ENCODE data around the gene POC1B. TPM values are rescaled to one million over a fixed set of nuclear protein-coding genes. Genes with fewer than 3 reads are reported as not detected.

POC1B gene
- total and polyA plus RNA-seq, 2 experiments from 2014 or later, result 8.3 to 15.0 TPM

GRCh38 chr12:89513544-89513943 lies 12.3 kb downstream of the POC1B start:
- in situ Hi-C loops (cut with MboI), result loop anchor here (25.0 kb wide), 1 partner anchor 1401 kb away; no protein-coding TSS in a partner anchor
- TF ChIP-seq EZH2 (IDR thresholded peaks at IDR 0.05; ENCODE audit: insufficient read depth, poor library complexity, severe bottlenecking), result no peak
- no peak for TF ChIP-seq EZH2phosphoT487 (IDR thresholded peaks at IDR 0.05; ENCODE audit: insufficient read depth, low read depth)
- 94 to 98% methylated on average over 4 of the region's 4 CpGs for WGBS, 2 experiments (ENCODE audit: low coverage in 1 of 2, low lambda C conversion rate in 2 of 2, missing lambda C conversion rate in 2 of 2)
- no peaks in the 10 kb centered on the region for H4K20me1 ChIP-seq (ENCODE audit: insufficient read depth)
- H3K79me2 ChIP-seq (ENCODE audit: insufficient read depth), result peaks cover 5% of the 10 kb centered on the region
- no peaks in the 10 kb centered on the region for H3K36me3 ChIP-seq (ENCODE audit: low read depth)
- H3K27ac ChIP-seq, result no peak overlapping the region
- no peak for DNase-seq
- H2AFZ ChIP-seq, result no peak overlapping the region
- no peaks in the 10 kb centered on the region for H3K4me1 ChIP-seq (ENCODE audit: insufficient read depth)
- no peaks in the 10 kb centered on the region for H3F3A ChIP-seq (ENCODE audit: insufficient read depth)
- H3K9ac ChIP-seq, result no peak overlapping the region
- no peak overlapping the region for H3K4me2 ChIP-seq (ENCODE audit: unreplicated experiment)
- no peaks in the 10 kb centered on the region for H3K27me3 ChIP-seq (replicated peaks; ENCODE audit: insufficient read depth)
- no peaks in the 10 kb centered on the region for H3K9me3 ChIP-seq (ENCODE audit: low read depth)
- no peak overlapping the region for H3K4me3 ChIP-seq
- no peaks in the 10 kb centered on the region for H3K9me2 ChIP-seq (ENCODE audit: insufficient read depth)

GRCh38 chr12:89507015-89507824 lies 18.6 kb downstream of the POC1B start:
- in situ Hi-C loops (cut with MboI), result loop anchor here (25.0 kb wide), 1 partner anchor 1395 kb away; no protein-coding TSS in a partner anchor
- TF ChIP-seq EZH2phosphoT487 (IDR thresholded peaks at IDR 0.05; ENCODE audit: insufficient read depth, low read depth) (no peak), EZH2 (IDR thresholded peaks at IDR 0.05; ENCODE audit: insufficient read depth, poor library complexity, severe bottlenecking) (no peak)
- no peaks in the 10 kb centered on the region for H3K9me3 ChIP-seq (ENCODE audit: low read depth)
- no peak overlapping the region for H3K9ac ChIP-seq
- WGBS, 2 experiments (ENCODE audit: low coverage in 1 of 2, low lambda C conversion rate in 2 of 2, missing lambda C conversion rate in 2 of 2), result 77 to 79% methylated on average over 9 of the region's 9 CpGs
- no peak overlapping the region for H3K27ac ChIP-seq
- peaks cover 7% of the 10 kb centered on the region; the same call in 1 of the 2 replicates for H3F3A ChIP-seq (ENCODE audit: insufficient read depth)
- H3K79me2 ChIP-seq (ENCODE audit: insufficient read depth), result no peaks in the 10 kb centered on the region
- no peak for DNase-seq
- H3K27me3 ChIP-seq (replicated peaks; ENCODE audit: insufficient read depth), result no peaks in the 10 kb centered on the region
- no peaks in the 10 kb centered on the region for H3K9me2 ChIP-seq (ENCODE audit: insufficient read depth)
- no peak overlapping the region for H3K4me2 ChIP-seq (ENCODE audit: unreplicated experiment)
- H3K4me1 ChIP-seq (ENCODE audit: insufficient read depth), result no peaks in the 10 kb centered on the region
- H4K20me1 ChIP-seq (ENCODE audit: insufficient read depth), result no peaks in the 10 kb centered on the region
- H2AFZ ChIP-seq, result no peak overlapping the region
- H3K36me3 ChIP-seq (ENCODE audit: low read depth), result no peaks in the 10 kb centered on the region
- no peak overlapping the region for H3K4me3 ChIP-seq

- no peak for DNase-seq
- H3K9ac ChIP-seq, result no peak overlapping the region
- H4K20me1 ChIP-seq (ENCODE audit: insufficient read depth), result no peaks in the 10 kb centered on the region
- no peak overlapping the region for H2AFZ ChIP-seq
- no peaks in the 10 kb centered on the region for H3K9me3 ChIP-seq (ENCODE audit: low read depth)
- H3F3A ChIP-seq (ENCODE audit: insufficient read depth), result peaks cover 7% of the 10 kb centered on the region; the same call in 1 of the 2 replicates
- H3K4me1 ChIP-seq (ENCODE audit: insufficient read depth), result no peaks in the 10 kb centered on the region
- no peaks in the 10 kb centered on the region for H3K27me3 ChIP-seq (replicated peaks; ENCODE audit: insufficient read depth)
- 0 to 4% methylated on average over 1 of the region's 1 CpG for WGBS, 2 experiments (ENCODE audit: low coverage in 1 of 2, low lambda C conversion rate in 2 of 2, missing lambda C conversion rate in 2 of 2)
- H3K4me2 ChIP-seq (ENCODE audit: unreplicated experiment), result no peak overlapping the region
- no peaks in the 10 kb centered on the region for H3K79me2 ChIP-seq (ENCODE audit: insufficient read depth)
- TF ChIP-seq EZH2phosphoT487 (IDR thresholded peaks at IDR 0.05; ENCODE audit: insufficient read depth, low read depth), result no peak
- TF ChIP-seq EZH2 (IDR thresholded peaks at IDR 0.05; ENCODE audit: insufficient read depth, poor library complexity, severe bottlenecking), result no peak
- no peak overlapping the region for H3K4me3 ChIP-seq
- H3K27ac ChIP-seq, result no peak overlapping the region
- in situ Hi-C loops (cut with MboI), result loop anchor here (25.0 kb wide), 1 partner anchor 1394 kb away; no protein-coding TSS in a partner anchor
- no peaks in the 10 kb centered on the region for H3K9me2 ChIP-seq (ENCODE audit: insufficient read depth)
- no peaks in the 10 kb centered on the region for H3K36me3 ChIP-seq (ENCODE audit: low read depth)
These were observed 19.8 kb downstream of the POC1B start for GRCh38 chr12:89506050-89506449.

- Histone ChIP-seq H3K27ac (no peak overlapping the region), H3F3A (ENCODE audit: insufficient read depth) (peaks cover 7% of the 10 kb centered on the region; the same call in 1 of the 2 replicates), H3K36me3 (ENCODE audit: low read depth) (no peaks in the 10 kb centered on the region), H3K79me2 (ENCODE audit: insufficient read depth) (no peaks in the 10 kb centered on the region), H4K20me1 (ENCODE audit: insufficient read depth) (no peaks in the 10 kb centered on the region), H3K4me1 (ENCODE audit: insufficient read depth) (no peaks in the 10 kb centered on the region), H3K4me2 (ENCODE audit: unreplicated experiment) (no peak overlapping the region), H3K9me3 (ENCODE audit: low read depth) (no peaks in the 10 kb centered on the region), H3K9ac (no peak overlapping the region), H3K27me3 (replicated peaks; ENCODE audit: insufficient read depth) (no peaks in the 10 kb centered on the region), H2AFZ (no peak overlapping the region), H3K9me2 (ENCODE audit: insufficient read depth) (no peaks in the 10 kb centered on the region), H3K4me3 (no peak overlapping the region)
- DNase-seq, result no peak
- WGBS, 2 experiments (ENCODE audit: low coverage in 1 of 2, low lambda C conversion rate in 2 of 2, missing lambda C conversion rate in 2 of 2), result 83 to 86% methylated on average over 6 of the region's 6 CpGs
- no peak for TF ChIP-seq EZH2 (IDR thresholded peaks at IDR 0.05; ENCODE audit: insufficient read depth, poor library complexity, severe bottlenecking)
- no peak for TF ChIP-seq EZH2phosphoT487 (IDR thresholded peaks at IDR 0.05; ENCODE audit: insufficient read depth, low read depth)
- in situ Hi-C loops (cut with MboI), result loop anchor here (25.0 kb wide), 1 partner anchor 1392 kb away; no protein-coding TSS in a partner anchor
These were observed 21.1 kb downstream of the POC1B start for GRCh38 chr12:89504560-89505346.

All from GM23248 (cell line).